HUES6 (cell line): ENCODE measurements around the gene CD9.

Experiments
- H3K27ac ChIP-seq: 2 replicates; pipeline ENCODE4 v1.7.0; 2013; ENCODE audit warnings: low read depth, mild to moderate bottlenecking, low read length, inconsistent platforms
- H3K27me3 ChIP-seq: 2 replicates; pipeline ENCODE4 v1.6.1; 2013; ENCODE audit warnings: low read length; ENCODE audit not compliant: control insufficient read depth, insufficient read depth
- H3K36me3 ChIP-seq: 2 replicates; pipeline ENCODE4 v1.6.1; 2013; ENCODE audit warnings: low read length; ENCODE audit not compliant: control insufficient read depth, insufficient read depth
- H3K4me1 ChIP-seq: 2 replicates; pipeline ENCODE4 v1.6.1; 2013; ENCODE audit warnings: low read length; ENCODE audit not compliant: control insufficient read depth, insufficient read depth
- H3K4me3 ChIP-seq: 2 replicates; pipeline ENCODE4 v1.5.1; 2013; ENCODE audit warnings: low read depth, low read length
- H3K9ac ChIP-seq: one replicate; pipeline ENCODE4 v1.6.1; 2013; ENCODE audit warnings: mild to moderate bottlenecking, low read length
- H3K9me3 ChIP-seq: 2 replicates; pipeline ENCODE4 v1.6.1; 2013; ENCODE audit warnings: low read depth, low read length; ENCODE audit not compliant: control insufficient read depth, insufficient read depth

The CD9 gene

GRCh38 chr12:6226002-6226678 lies 25.9 kb downstream of the CD9 start:
- Histone ChIP-seq H3K4me1 (peaks cover 33% of the 10 kb centered on the region), H3K4me3 (no peak overlapping the region), H3K9me3 (no peaks in the 10 kb centered on the region), H3K36me3 (peaks cover 71% of the 10 kb centered on the region), H3K27me3 (no peaks in the 10 kb centered on the region), H3K9ac (no peak overlapping the region), H3K27ac (no peak overlapping the region)

- no peak overlapping the region for H3K27ac ChIP-seq
- peaks cover 33% of the 10 kb centered on the region for H3K4me1 ChIP-seq
- no peaks in the 10 kb centered on the region for H3K27me3 ChIP-seq
- no peaks in the 10 kb centered on the region for H3K9me3 ChIP-seq
- no peak overlapping the region for H3K4me3 ChIP-seq
- H3K36me3 ChIP-seq, result peaks cover 75% of the 10 kb centered on the region
- no peak overlapping the region for H3K9ac ChIP-seq
These were observed 26.5 kb downstream of the CD9 start for GRCh38 chr12:6226679-6227051.

GRCh38 chr12:6228535-6229223 lies 28.5 kb downstream of the CD9 start:
- H3K27ac ChIP-seq, result no peak overlapping the region; the same call in 1 of the 2 replicates
- peaks cover 88% of the 10 kb centered on the region for H3K36me3 ChIP-seq
- peaks cover 27% of the 10 kb centered on the region for H3K4me1 ChIP-seq
- no peak overlapping the region for H3K9ac ChIP-seq
- H3K4me3 ChIP-seq, result no peak overlapping the region
- no peaks in the 10 kb centered on the region for H3K27me3 ChIP-seq
- no peaks in the 10 kb centered on the region for H3K9me3 ChIP-seq

- no peaks in the 10 kb centered on the region for H3K27me3 ChIP-seq
- no peak overlapping the region for H3K9ac ChIP-seq
- H3K36me3 ChIP-seq, result peaks cover 88% of the 10 kb centered on the region
- H3K4me1 ChIP-seq, result peaks cover 24% of the 10 kb centered on the region
- no peak overlapping the region for H3K4me3 ChIP-seq
- H3K9me3 ChIP-seq, result no peaks in the 10 kb centered on the region
- H3K27ac ChIP-seq, result no peak overlapping the region; the same call in 1 of the 2 replicates
These were observed 29.3 kb downstream of the CD9 start for GRCh38 chr12:6229224-6230218.

GRCh38 chr12:6230321-6231110 lies 30.3 kb downstream of the CD9 start:
- Histone ChIP-seq H3K27ac (no peak overlapping the region), H3K36me3 (peaks cover 88% of the 10 kb centered on the region), H3K9ac (no peak overlapping the region), H3K4me1 (peaks cover 29% of the 10 kb centered on the region), H3K4me3 (no peak overlapping the region), H3K9me3 (no peaks in the 10 kb centered on the region), H3K27me3 (no peaks in the 10 kb centered on the region)

DNA sequence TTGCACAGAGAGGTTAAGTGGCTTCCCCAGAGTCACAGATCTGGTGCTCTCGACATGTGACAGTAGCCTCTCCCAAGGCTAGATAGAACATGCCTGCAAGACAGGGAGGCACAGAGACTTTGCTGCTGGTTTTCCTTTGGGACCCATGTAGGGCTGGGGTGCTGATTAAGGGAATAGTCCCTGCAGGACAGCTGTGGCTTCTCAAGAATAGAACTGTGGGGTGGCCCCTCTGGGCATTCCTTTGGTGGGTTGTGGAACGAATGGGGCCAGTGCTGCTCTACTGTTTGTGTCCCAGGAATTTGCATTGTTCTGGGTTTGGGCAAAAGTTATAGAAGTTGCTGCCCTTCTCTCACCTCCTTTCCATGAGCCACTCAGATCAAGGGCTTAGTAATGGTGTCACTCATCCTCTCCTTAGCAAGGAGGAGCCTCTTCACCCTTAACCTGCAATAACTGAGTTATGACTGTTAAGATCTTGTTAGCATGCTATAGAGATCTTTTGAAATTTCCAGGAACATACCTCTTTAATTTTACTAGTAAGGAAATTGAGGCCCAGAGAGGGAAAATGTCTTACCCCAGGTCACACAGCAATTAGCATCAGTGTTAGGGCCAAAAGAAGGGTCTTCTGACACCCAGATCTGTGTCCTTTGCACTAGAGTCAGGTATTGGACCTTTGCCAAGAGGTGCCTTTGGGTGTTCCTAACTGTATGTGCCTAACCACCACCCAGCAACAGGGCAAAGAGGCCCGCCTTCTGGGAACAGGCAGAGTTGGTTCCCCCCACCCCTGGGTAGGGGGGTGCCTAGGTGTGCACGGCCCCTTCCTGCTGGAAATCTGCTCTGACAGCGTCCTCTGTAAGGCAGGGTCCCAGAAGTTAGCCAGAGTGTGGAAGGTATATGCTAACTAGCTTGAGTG lies 31.4 kb downstream of the CD9 start:
- H3K27me3 ChIP-seq, result no peaks in the 10 kb centered on the region
- H3K27ac ChIP-seq, result no peak overlapping the region
- no peaks in the 10 kb centered on the region for H3K9me3 ChIP-seq
- H3K4me3 ChIP-seq, result no peak overlapping the region
- H3K36me3 ChIP-seq, result peaks cover 88% of the 10 kb centered on the region
- H3K9ac ChIP-seq, result no peak overlapping the region
- peaks cover 29% of the 10 kb centered on the region for H3K4me1 ChIP-seq

DNA sequence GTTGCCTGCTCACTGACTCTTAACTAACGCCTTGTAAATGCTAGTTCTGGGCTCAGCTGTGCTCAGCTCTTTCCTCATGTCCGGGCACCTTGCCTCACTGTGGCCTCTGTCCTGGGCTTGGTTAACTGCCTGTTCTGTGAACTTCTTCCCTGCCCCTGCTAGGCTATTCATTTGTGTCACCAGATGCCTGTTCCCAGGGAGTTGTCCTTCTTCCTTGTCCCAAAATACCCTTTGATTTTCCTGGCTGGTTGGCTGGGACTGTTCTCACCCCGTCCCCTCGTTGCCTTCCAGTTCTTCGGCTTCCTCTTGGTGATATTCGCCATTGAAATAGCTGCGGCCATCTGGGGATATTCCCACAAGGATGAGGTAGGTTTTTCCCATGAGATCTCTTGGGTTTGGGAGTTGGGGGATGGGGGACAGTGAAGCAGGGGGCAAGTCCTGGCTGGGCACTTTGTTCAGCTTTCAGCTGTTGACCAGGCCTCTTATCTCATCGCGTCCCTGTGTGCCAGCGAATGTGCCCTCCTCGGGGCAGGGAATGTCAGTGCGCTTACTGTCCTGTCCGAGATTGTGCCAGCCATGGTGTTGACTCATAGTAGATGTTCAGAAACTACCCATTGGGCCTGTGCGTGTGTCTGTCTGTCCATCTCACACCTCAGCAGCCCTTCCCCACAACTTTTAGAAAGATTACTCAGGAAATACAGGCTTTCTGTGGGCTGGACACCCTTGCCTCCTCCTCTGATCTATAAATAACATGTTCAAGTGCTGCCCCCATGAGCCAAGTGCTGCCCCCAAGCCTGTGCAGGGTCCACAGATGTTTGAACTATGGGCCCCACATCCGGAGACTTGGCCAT lies 33.1 kb downstream of the CD9 start:
- Histone ChIP-seq H3K4me3 (no peak overlapping the region), H3K4me1 (peaks cover 29% of the 10 kb centered on the region), H3K9me3 (no peaks in the 10 kb centered on the region), H3K27ac (no peak overlapping the region), H3K9ac (no peak overlapping the region), H3K27me3 (no peaks in the 10 kb centered on the region), H3K36me3 (peaks cover 90% of the 10 kb centered on the region)

- no peak overlapping the region for H3K4me3 ChIP-seq
- H3K27ac ChIP-seq, result no peak overlapping the region
- H3K9me3 ChIP-seq, result no peaks in the 10 kb centered on the region
- H3K27me3 ChIP-seq, result no peaks in the 10 kb centered on the region
- H3K9ac ChIP-seq, result no peak overlapping the region
- peaks cover 90% of the 10 kb centered on the region for H3K36me3 ChIP-seq
- peaks cover 21% of the 10 kb centered on the region for H3K4me1 ChIP-seq
These were observed 34.0 kb downstream of the CD9 start for GRCh38 chr12:6234214-6234613.

- no peaks in the 10 kb centered on the region for H3K27me3 ChIP-seq
- H3K27ac ChIP-seq, result no peak overlapping the region
- peaks cover 96% of the 10 kb centered on the region for H3K36me3 ChIP-seq
- no peak overlapping the region for H3K9ac ChIP-seq
- H3K9me3 ChIP-seq, result no peaks in the 10 kb centered on the region
- no peak overlapping the region for H3K4me3 ChIP-seq
- peaks cover 15% of the 10 kb centered on the region for H3K4me1 ChIP-seq
These were observed 34.7 kb downstream of the CD9 start for GRCh38 chr12:6234906-6235305.
